Astrocyte of the cerebellum (primary cell): Measurements from ENCODE around the gene NIPAL3.
"Not testable (repeated sequence)": the region's sequence is repeated elsewhere in the genome, so short reads cannot be mapped to it uniquely, and the experiment has no call there.

ENCODE experiments used
- DNase-seq: peaks from one replicate; pipeline ENCODE4 v3.0.0-alpha.2; 2011; ENCODE audit warnings: low read depth
- H3K4me3 ChIP-seq: 2 replicates; pipeline ENCODE4 v1.5.1; 2011; ENCODE audit warnings: mild to moderate bottlenecking, low read depth, low read length, moderate library complexity
- in situ Hi-C: cut with HindIII; loops from 2 replicates; pipeline ENCODE4 v1.10.0; 2017; ENCODE audit warnings: low sequenced_read_pairs
- TF ChIP-seq, protein P1 (sequence below): IDR thresholded peaks from 2 replicates; pipeline ENCODE4 v1.5.1; 2012; ENCODE audit warnings: low read length, low read depth, moderate library complexity, mild to moderate bottlenecking; ENCODE audit errors: missing control alignments

NIPAL3 gene

GRCh38 chr1:24440436-24440835 lies 24.8 kb downstream of the NIPAL3 start:
- in situ Hi-C loops = no loop called here
- TF ChIP-seq, protein P1, sequence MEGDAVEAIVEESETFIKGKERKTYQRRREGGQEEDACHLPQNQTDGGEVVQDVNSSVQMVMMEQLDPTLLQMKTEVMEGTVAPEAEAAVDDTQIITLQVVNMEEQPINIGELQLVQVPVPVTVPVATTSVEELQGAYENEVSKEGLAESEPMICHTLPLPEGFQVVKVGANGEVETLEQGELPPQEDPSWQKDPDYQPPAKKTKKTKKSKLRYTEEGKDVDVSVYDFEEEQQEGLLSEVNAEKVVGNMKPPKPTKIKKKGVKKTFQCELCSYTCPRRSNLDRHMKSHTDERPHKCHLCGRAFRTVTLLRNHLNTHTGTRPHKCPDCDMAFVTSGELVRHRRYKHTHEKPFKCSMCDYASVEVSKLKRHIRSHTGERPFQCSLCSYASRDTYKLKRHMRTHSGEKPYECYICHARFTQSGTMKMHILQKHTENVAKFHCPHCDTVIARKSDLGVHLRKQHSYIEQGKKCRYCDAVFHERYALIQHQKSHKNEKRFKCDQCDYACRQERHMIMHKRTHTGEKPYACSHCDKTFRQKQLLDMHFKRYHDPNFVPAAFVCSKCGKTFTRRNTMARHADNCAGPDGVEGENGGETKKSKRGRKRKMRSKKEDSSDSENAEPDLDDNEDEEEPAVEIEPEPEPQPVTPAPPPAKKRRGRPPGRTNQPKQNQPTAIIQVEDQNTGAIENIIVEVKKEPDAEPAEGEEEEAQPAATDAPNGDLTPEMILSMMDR = no peak
- no peak overlapping the region for H3K4me3 ChIP-seq
- DNase-seq = no peak

GRCh38 chr1:24441480-24441879 lies 25.9 kb downstream of the NIPAL3 start:
- no peak overlapping the region for H3K4me3 ChIP-seq
- in situ Hi-C loops = no loop called here
- TF ChIP-seq, protein P1 = no peak
- DNase-seq = no peak

DNA sequence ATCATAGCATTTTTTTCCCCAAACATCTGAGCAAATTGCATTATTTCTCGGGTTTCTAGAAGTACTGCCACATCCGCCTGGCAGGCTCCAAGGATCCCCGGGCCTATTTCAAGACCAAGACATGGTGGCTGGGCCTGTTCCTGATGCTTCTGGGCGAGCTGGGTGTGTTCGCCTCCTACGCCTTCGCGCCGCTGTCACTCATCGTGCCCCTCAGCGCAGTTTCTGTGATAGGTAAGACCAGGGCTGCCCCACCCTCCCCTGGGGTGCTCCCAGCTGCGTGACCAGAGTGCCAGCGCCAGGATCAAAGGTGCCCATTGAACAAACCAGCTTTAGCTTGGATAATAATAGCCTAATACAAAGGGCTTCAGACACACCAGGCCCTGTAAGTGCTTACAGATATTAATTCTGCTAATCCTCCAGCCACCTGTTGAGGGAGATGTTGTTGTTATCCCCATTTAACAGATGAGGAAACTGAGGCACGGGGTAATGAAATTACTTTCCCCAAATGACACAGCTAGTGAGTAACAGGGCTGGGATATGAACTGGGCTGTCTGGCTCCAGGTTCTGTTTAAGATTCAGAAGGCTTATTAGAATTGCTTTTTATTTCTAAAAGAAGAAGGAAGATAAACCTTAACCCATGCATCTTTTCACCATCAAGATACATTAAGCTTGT lies 26.5 kb downstream of the NIPAL3 start:
- H3K4me3 ChIP-seq = no peak overlapping the region
- in situ Hi-C loops = no loop called here
- TF ChIP-seq, protein P1 = no peak
- no peak for DNase-seq

DNA sequence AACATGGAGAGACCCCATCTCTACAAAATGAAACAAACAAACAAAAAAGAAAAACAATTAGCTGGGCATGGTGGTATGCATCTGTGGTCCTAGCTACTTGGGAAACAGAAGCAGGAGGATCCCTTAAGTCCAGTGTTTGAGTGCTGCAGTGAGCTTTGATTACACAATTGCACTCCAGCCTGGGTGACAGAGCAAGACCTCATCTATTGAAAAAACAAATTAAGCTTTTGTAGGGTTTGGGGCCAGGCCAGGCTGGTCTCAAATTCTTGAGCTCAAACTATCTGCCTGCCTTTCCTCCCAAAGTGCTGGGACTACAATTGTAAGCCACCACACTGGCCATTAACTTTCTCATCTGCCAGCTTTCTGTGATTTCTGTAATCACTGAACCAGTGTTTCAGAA lies 27.2 kb downstream of the NIPAL3 start:
- in situ Hi-C loops = no loop called here
- DNase-seq = no peak
- no peak overlapping the region for H3K4me3 ChIP-seq
- TF ChIP-seq, protein P1 = no peak

DNA sequence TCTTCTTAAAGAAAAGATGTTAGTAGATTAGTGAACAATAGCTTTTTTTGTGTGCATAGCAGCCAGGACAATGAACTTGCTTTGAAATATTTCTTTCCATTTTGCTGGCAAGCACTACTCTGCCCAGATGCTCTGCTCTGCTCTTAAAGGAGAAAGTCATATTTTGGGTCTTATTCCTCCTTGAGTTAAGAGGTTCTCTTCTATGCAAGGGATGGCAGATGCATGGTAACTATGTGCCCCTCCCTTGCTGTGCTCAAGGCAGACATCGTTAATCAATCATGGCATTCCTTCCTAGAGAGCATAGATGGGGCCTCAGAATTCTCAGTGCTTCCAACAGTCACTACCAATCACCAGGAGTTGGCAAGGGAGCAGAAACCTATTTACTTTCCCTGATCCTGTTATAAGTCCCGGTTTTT lies 27.6 kb downstream of the NIPAL3 start:
- TF ChIP-seq, protein P1 = no peak
- no peak for DNase-seq
- in situ Hi-C loops = no loop called here
- H3K4me3 ChIP-seq = no peak overlapping the region

DNA sequence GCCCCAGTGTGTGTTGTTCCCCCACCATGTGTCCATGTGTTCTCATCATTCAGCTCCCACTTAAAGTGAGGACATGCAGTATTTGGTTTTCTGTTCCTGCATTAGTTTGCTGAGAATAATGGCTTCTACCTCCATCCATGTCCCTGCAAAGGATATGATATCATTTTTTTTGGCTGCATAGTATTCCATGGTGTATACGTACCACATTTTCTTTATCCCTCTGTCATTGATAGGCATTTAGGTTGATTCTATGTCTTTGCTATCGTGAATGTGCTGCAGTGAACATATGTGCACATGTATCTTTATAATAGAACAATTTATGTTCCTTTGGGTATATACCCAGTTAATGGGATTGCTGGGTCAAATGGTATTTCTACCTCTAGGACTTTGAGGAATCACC lies 30.8 kb downstream of the NIPAL3 start:
- in situ Hi-C loops, H3K4me3 ChIP-seq, DNase-seq: not testable (repeated sequence)

GRCh38 chr1:24450316-24450715 lies 34.7 kb downstream of the NIPAL3 start:
- no peak overlapping the region for H3K4me3 ChIP-seq
- TF ChIP-seq, protein P1 = no peak
- in situ Hi-C loops = no loop called here
- no peak for DNase-seq
